Liver (tissue), 2 donors: ENCODE data around the gene KCTD6.

Experiments used
- FOXA1 ChIP-seq: IDR thresholded peaks from 2 replicates; pipeline ENCODE4 v1.6.1; 2016; ENCODE audit warnings: antibody characterized with exemption
- TAF1 ChIP-seq: conservative IDR thresholded peaks from 2 replicates; pipeline ENCODE4 v1.6.1; 2016; ENCODE audit warnings: antibody characterized with exemption, mild to moderate bottlenecking
- TF ChIP-seq, protein P1 (sequence below): IDR thresholded peaks from 2 replicates; pipeline ENCODE4 v1.6.1; 2016; ENCODE audit warnings: antibody characterized with exemption, mild to moderate bottlenecking
- donor health status: healthy.

DNA sequence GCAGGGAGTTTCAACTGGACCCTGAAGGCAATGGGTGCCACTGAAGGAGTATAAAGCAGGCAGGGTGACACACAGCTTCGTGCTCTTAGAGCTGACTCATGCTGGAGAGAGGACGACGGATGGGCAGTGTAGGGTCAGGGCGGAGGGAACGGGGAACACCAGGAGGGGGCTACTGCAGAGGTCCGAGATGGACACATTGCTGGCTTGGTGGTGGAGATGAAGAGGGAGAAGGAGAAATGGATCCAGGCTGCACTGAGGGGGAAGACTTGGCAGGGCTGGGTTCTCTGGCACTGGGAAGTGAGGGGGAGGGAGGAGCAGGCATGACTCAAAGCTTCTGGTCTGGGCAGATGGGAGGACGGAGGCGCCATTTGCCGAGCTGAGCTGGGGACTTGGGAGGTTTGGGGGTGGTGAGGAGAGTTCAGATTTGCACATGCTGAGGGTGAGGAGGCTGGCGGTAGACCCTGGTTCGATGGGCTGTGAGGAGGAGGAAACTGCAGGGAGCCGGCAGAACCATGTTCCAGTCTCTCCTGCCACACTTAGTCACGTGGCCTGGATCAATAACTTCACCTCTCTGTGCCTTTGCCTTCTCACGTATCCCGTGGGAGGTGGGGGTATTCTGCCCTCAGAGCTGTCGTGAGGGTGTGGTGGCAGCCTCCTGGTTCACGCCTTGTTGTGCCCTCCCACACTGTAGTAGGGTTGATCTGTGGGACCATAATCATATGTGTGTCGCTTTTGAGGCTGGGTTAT, 4.6 kb upstream of the KCTD6 start:
- TF ChIP-seq, protein P1, sequence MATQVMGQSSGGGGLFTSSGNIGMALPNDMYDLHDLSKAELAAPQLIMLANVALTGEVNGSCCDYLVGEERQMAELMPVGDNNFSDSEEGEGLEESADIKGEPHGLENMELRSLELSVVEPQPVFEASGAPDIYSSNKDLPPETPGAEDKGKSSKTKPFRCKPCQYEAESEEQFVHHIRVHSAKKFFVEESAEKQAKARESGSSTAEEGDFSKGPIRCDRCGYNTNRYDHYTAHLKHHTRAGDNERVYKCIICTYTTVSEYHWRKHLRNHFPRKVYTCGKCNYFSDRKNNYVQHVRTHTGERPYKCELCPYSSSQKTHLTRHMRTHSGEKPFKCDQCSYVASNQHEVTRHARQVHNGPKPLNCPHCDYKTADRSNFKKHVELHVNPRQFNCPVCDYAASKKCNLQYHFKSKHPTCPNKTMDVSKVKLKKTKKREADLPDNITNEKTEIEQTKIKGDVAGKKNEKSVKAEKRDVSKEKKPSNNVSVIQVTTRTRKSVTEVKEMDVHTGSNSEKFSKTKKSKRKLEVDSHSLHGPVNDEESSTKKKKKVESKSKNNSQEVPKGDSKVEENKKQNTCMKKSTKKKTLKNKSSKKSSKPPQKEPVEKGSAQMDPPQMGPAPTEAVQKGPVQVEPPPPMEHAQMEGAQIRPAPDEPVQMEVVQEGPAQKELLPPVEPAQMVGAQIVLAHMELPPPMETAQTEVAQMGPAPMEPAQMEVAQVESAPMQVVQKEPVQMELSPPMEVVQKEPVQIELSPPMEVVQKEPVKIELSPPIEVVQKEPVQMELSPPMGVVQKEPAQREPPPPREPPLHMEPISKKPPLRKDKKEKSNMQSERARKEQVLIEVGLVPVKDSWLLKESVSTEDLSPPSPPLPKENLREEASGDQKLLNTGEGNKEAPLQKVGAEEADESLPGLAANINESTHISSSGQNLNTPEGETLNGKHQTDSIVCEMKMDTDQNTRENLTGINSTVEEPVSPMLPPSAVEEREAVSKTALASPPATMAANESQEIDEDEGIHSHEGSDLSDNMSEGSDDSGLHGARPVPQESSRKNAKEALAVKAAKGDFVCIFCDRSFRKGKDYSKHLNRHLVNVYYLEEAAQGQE = no peak
- TF ChIP-seq TAF1 (no peak), FOXA1 (no peak)
